Neural cell (in vitro differentiated cells): Measurements from ENCODE around the gene SYT7. TPM values are rescaled to one million over a fixed set of nuclear protein-coding genes. Genes with fewer than 3 reads are reported as not detected.

Source experiments
- H2AFZ ChIP-seq: fragments of 200-600, 300-800 bp; sonication (generic), shearing (Covaris generic); 2 replicates; pipeline ENCODE4 v1.6.0; 2014; ENCODE audit warnings: low read depth, mild to moderate bottlenecking, antibody characterized with exemption, low read length, moderate library complexity
- H3F3A ChIP-seq: fragments of 200-600 bp; shearing (Covaris generic); 2 replicates; pipeline ENCODE4 v1.6.1; 2016; ENCODE audit warnings: mild to moderate bottlenecking, moderate library complexity, mixed read lengths, antibody characterized with exemption, low read length; ENCODE audit not compliant: insufficient read depth, poor library complexity, severe bottlenecking
- H3K27ac ChIP-seq: fragments of 200-600, 300-800 bp; sonication (generic), shearing (Covaris generic); 2 replicates; pipeline ENCODE4 v1.5.1; 2014; ENCODE audit warnings: mild to moderate bottlenecking, low read length, moderate library complexity
- H3K27me3 ChIP-seq: fragments of 300-800, 200-600 bp; sonication (generic), shearing (Covaris generic); 2 replicates; pipeline ENCODE4 v1.6.0; 2014; ENCODE audit warnings: mild to moderate bottlenecking, low read depth, low read length, moderate library complexity; ENCODE audit not compliant: insufficient read depth
- H3K36me3 ChIP-seq: fragments of 300-800, 200-600 bp; sonication (generic), shearing (Covaris generic); 2 replicates; pipeline ENCODE4 v1.5.1; 2014; ENCODE audit warnings: mild to moderate bottlenecking, antibody characterized with exemption, low read length, moderate library complexity; ENCODE audit not compliant: insufficient read depth
- H3K4me2 ChIP-seq: fragments of 300-800, 200-600 bp; sonication (generic), shearing (Covaris generic); 2 replicates; pipeline ENCODE4 v1.6.0; 2014; ENCODE audit warnings: mild to moderate bottlenecking, low read length
- H3K4me3 ChIP-seq: fragments of 300-800, 200-600 bp; sonication (generic), shearing (Covaris generic); 2 replicates; pipeline ENCODE4 v1.5.1; 2014; ENCODE audit warnings: mild to moderate bottlenecking, low read length, moderate library complexity
- H3K79me2 ChIP-seq: fragments of 200-600 bp; shearing (Covaris generic); replicated peaks from 2 replicates; pipeline ENCODE4 v1.6.0; 2014; ENCODE audit warnings: mild to moderate bottlenecking, low read length, moderate library complexity; ENCODE audit not compliant: insufficient read depth
- H3K9ac ChIP-seq: fragments of 300-800, 200-600 bp; sonication (generic), shearing (Covaris generic); 2 replicates; pipeline ENCODE4 v1.6.1; 2016; ENCODE audit warnings: mild to moderate bottlenecking, low read length, mixed read lengths
- H3K9me2 ChIP-seq: fragments of 200-600 bp; shearing (Covaris generic); 2 replicates; pipeline ENCODE4 v1.6.1; 2016; ENCODE audit warnings: mild to moderate bottlenecking, low read length, mixed read lengths; ENCODE audit not compliant: insufficient read depth
- H3K9me3 ChIP-seq: fragments of 200-600, 300-800 bp; sonication (generic), shearing (Covaris generic); 2 replicates; pipeline ENCODE4 v1.6.1; 2016; ENCODE audit warnings: mild to moderate bottlenecking, mixed run types, low read length, moderate library complexity, mixed read lengths
- H4K20me1 ChIP-seq: fragments of 200-600 bp; shearing (Covaris generic); 2 replicates; pipeline ENCODE4 v1.6.1; 2016; ENCODE audit warnings: mild to moderate bottlenecking, mixed run types; ENCODE audit not compliant: insufficient read depth
- CTCF ChIP-seq: fragments of 450-650 bp; IDR thresholded peaks from 2 replicates; pipeline ENCODE4 v1.5.1; 2014; ENCODE audit warnings: antibody characterized with exemption, mild to moderate bottlenecking, moderate library complexity; ENCODE audit not compliant: poor library complexity, severe bottlenecking
- EP300 ChIP-seq: fragments of 450-650 bp; conservative IDR thresholded peaks from 2 replicates; pipeline ENCODE4 v1.6.1; 2014; ENCODE audit warnings: antibody characterized with exemption, mild to moderate bottlenecking, moderate library complexity; ENCODE audit not compliant: poor library complexity, severe bottlenecking
- EZH2 ChIP-seq: fragments of 200-600, 300-800 bp; shearing (Covaris generic), sonication (generic); IDR thresholded peaks from 2 replicates; pipeline ENCODE4 v1.6.1; 2014; ENCODE audit warnings: antibody characterized with exemption, low read length, borderline replicate concordance, mild to moderate bottlenecking; ENCODE audit not compliant: insufficient read depth, poor library complexity, severe bottlenecking
- MXI1 ChIP-seq: fragments of 450-650 bp; conservative IDR thresholded peaks from 2 replicates; pipeline ENCODE4 v1.6.1; 2014; ENCODE audit warnings: antibody characterized with exemption, mild to moderate bottlenecking; ENCODE audit not compliant: poor library complexity, severe bottlenecking
- POLR2AphosphoS5 ChIP-seq: IDR thresholded peaks from 2 replicates; pipeline ENCODE4 v1.6.1; 2012
- RAD21 ChIP-seq: fragments of 450-650 bp; conservative IDR thresholded peaks from 2 replicates; pipeline ENCODE4 v1.6.1; 2014; ENCODE audit warnings: antibody characterized with exemption, mild to moderate bottlenecking, moderate library complexity
- REST ChIP-seq: IDR thresholded peaks from 2 replicates; pipeline ENCODE4 v1.6.1; 2012; ENCODE audit warnings: borderline replicate concordance
- SMC3 ChIP-seq: fragments of 450-650 bp; conservative IDR thresholded peaks from 2 replicates; pipeline ENCODE4 v1.6.1; 2014; ENCODE audit warnings: antibody characterized with exemption, mild to moderate bottlenecking, moderate library complexity; ENCODE audit not compliant: poor library complexity
- TAF1 ChIP-seq: IDR thresholded peaks from 2 replicates; pipeline ENCODE4 v1.6.1; 2012; ENCODE audit warnings: low read depth
- polyA plus RNA-seq: library from polyadenylated mRNA; depleted of rRNA; stranded (reverse); fragments of >200 nt; gene quantifications from 2 replicates; pipeline ENCODE4 v1.2.3, GENCODE V29; 2014

SYT7 gene
- polyA plus RNA-seq, 1 donor from 2014 or later, result 14.0 TPM

- Histone ChIP-seq H3K4me2 (no peak overlapping the region), H3K9ac (no peak overlapping the region), H3F3A (no peaks in the 10 kb centered on the region), H4K20me1 (no peaks in the 10 kb centered on the region), H3K9me3 (no peaks in the 10 kb centered on the region), H3K27me3 (no peaks in the 10 kb centered on the region), H3K36me3 (no peaks in the 10 kb centered on the region), H3K9me2 (no peaks in the 10 kb centered on the region), H3K27ac (no peak overlapping the region), H3K4me3 (no peak overlapping the region), H2AFZ (no peak overlapping the region), H3K79me2 (no peaks in the 10 kb centered on the region)
- no peak for TF ChIP-seq TAF1
- no peak for TF ChIP-seq REST
Observed at GRCh38 chr11:61526956-61527731, 53.7 kb downstream of the SYT7 start.

DNA sequence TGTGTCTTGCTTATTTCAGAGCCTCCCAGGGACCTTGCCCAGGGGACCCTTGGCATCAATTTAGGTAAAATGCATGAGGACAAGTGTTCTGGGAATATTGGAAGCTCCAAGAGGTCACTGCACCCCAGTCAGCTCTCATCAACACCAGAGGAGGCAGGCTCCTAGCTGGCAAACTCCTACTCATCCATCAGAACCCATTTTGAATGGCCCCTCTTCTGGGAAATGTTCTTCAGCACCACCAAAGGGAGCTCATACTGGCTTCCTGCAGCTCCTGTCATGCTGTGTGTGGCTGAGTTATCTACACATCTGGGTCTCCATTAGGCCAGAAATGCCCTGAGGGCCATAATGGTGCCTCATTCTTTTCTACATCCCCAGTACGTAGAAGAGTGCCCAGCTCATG, 54.6 kb downstream of the SYT7 start:
- Histone ChIP-seq H3K27me3 (no peaks in the 10 kb centered on the region), H3K79me2 (no peaks in the 10 kb centered on the region), H3F3A (no peaks in the 10 kb centered on the region), H3K27ac (no peak overlapping the region), H3K9me3 (no peaks in the 10 kb centered on the region), H2AFZ (no peak overlapping the region), H4K20me1 (no peaks in the 10 kb centered on the region), H3K4me2 (no peak overlapping the region), H3K9me2 (no peaks in the 10 kb centered on the region), H3K9ac (no peak overlapping the region), H3K36me3 (no peaks in the 10 kb centered on the region), H3K4me3 (no peak overlapping the region)
- no peak for TF ChIP-seq CTCF
- TF ChIP-seq EZH2, result no peak
- TF ChIP-seq MXI1, result no peak
- TF ChIP-seq RAD21, result no peak
- TF ChIP-seq REST, result no peak
- no peak for TF ChIP-seq SMC3
- no peak for TF ChIP-seq EP300
- TF ChIP-seq POLR2AphosphoS5, result no peak
- TF ChIP-seq TAF1, result no peak
